NCI-H2081 treated with DMSO at 0.1 percent for 48 hours (cell line): ENCODE measurements around the gene PLEKHO2.

Experiments
- DNase-seq: peaks from one replicate; lab custom pipeline; 2025; lab: John Stamatoyannopoulos, UW

The PLEKHO2 gene

DNA sequence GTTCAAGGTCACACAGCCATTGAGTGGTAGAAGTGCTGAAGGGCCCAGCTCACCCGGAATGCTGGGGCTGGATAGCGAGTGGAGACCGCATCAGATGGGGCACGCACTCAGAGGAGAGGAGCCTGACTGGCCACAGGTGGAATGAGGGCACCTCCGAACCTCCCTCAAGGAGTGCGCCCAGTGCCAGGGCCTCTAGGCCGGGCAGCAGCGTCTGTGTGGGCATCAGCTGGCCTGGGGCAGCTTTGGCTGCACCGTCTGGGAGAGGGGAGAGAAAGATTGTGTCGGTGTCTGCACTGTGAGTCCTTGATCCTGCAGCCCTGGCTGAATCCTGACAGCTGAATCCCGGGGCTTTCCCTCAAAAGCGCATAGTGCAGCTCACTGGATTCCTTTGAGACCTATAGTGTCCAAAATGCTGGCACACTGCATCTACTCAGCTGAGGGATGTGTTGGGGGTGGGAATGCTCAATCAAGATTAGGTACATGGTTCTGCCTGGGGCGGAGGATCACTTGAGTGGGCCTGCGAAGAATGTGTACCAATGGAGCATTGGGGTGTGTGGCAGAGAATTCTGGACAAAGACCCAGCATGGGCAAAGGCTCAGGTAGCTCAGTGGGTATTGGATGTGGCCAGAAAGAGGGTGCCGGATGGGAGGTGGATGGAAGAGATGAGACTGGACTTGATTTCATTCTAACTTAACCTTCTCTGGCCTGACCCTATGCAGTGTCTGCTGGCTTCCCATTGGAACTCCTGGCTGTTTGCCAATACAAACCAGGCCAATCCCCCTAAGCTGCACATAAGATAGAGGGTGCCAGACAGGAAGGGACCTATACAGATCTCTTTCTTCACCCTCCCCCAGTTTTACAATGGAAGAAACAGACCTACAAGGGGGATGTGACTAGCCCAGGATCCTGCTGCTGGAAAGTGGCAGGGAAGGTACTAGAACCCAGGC is 70.9 kb downstream of the PLEKHO2 start:
- no peak for DNase-seq

DNA sequence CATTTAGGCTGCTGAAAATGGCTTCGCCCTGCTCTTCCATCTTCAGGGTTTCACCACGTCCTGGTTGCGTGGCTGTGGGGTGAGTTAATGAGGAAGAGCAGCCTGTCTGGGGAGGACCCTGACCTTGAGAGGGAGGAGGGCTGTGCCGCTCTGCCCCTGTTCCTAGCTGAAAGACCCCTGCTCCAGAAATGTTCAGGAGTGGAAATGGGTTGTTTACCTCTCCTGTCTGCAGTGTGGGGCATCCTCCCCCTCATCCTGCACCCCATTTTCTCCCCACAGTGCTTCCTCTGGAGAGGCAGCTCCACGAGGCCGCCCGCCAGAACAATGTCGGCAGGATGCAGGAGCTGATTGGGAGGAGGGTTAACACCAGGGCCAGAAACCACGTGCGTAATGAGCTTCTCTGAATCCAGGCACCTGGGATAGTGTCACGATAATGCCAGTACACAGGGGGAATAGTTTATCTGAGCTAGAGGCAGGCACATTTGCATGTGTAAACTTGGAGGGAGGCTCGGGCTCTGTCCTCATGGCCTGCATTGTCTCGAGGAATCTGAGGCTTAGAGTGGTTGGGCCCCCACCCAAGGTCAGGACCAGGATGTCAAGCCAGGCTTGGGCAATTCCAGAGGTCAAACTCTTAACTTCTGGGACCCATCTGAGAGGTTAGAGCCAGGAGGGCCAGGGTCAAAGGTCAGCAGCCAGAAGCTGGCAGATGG is 74.0 kb downstream of the PLEKHO2 start:
- DNase-seq: no peak

GRCh38 chr15:64916365-64916764 is 74.7 kb downstream of the PLEKHO2 start:
- no peak for DNase-seq

DNA sequence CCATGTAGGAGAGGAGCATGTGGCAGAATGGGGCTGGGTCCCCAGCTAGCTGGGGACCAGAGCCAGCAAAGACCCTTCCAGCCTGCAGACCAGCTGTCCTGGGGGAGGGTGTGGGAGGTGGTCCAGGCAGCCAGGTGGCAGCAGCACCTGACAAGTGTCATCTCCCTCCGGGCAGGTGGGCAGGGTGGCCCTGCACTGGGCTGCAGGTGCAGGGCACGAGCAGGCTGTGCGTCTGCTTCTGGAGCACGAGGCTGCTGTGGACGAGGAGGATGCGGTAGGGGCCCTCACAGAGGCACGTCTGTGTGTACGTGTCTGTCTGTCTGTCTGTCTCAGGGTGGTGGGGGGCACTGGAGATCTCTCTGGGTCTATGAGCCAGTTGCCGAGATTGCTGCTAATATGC is 75.5 kb downstream of the PLEKHO2 start:
- no peak for DNase-seq
